Stimulated activated CD8-positive, alpha-beta memory T cell treated with anti-CD3 and anti-CD28 coated beads, Interleukin-4, amount 100 ng/mL, for 4 hours (primary cell): ENCODE results near the gene BCOR.
A peak's percentile ranks its signal among the peaks of the same experiment; 100 is the strongest.

Experiments
- DNase-seq, 2 donors: peaks; one replicate each; pipeline ENCODE4 v3.0.0-alpha.2; 2020; ENCODE audit warnings: low read depth in 2 of 2, low spot score in 1 of 2

BCOR gene

GRCh38 chrX:40116925-40117324 lies 19.2 kb upstream of the BCOR start:
- no peak for DNase-seq

GRCh38 chrX:40112996-40113395 lies 15.2 kb upstream of the BCOR start:
- no peak for DNase-seq

GRCh38 chrX:40111868-40112267 lies 14.1 kb upstream of the BCOR start:
- DNase-seq: no peak

GRCh38 chrX:40109288-40110008 lies 11.7 kb upstream of the BCOR start:
- DNase-seq: no peak

GRCh38 chrX:40108959-40109287 lies 11.2 kb upstream of the BCOR start:
- peak in 1 of 2 donors; percentile 43 for DNase-seq

- DNase-seq: no peak
These were observed 10.6 kb upstream of the BCOR start for GRCh38 chrX:40108162-40108958.

- no peak for DNase-seq
These were observed 9.8 kb upstream of the BCOR start for GRCh38 chrX:40107291-40108161.

- DNase-seq: no peak
These were observed 9.0 kb upstream of the BCOR start for GRCh38 chrX:40106676-40107290.

- peak in 1 of 2 donors; percentile 61 for DNase-seq
These were observed 8.3 kb upstream of the BCOR start for GRCh38 chrX:40105835-40106675.

- DNase-seq: no peak
These were observed 7.5 kb upstream of the BCOR start for GRCh38 chrX:40104985-40105834.

- no peak for DNase-seq
These were observed 6.8 kb upstream of the BCOR start for GRCh38 chrX:40104630-40104984.

- DNase-seq: no peak
These were observed 6.0 kb upstream of the BCOR start for GRCh38 chrX:40103565-40104323.

GRCh38 chrX:40102393-40103381 lies 4.9 kb upstream of the BCOR start:
- no peak for DNase-seq

- DNase-seq: no peak
These were observed 3.7 kb upstream of the BCOR start for GRCh38 chrX:40101430-40101802.

GRCh38 chrX:40100537-40101429 lies 3.0 kb upstream of the BCOR start:
- no peak for DNase-seq

- DNase-seq: no peak
These were observed 2.4 kb upstream of the BCOR start for GRCh38 chrX:40100141-40100536.
